Measurements from ENCODE around the gene PRR20G. TPM values are rescaled to one million over a fixed set of nuclear protein-coding genes. Genes with fewer than 3 reads are reported as not detected.

PRR20G gene
- total RNA-seq, 2 experiments from 2014 or later: not detected

GRCh38 chr3:127330385-127330784 lies 42.5 kb upstream of the PRR20G start:
- no peak for TF ChIP-seq CTCF (IDR thresholded peaks at IDR 0.05)
- peaks cover 14 to 23% of the 10 kb centered on the region in 2 experiments for H3K9me3 ChIP-seq (ENCODE audit: control insufficient read depth in 1 of 2, insufficient read depth in 1 of 2, low read length in 2 of 2)
- no peak overlapping the region for H3K4me3 ChIP-seq (ENCODE audit: low read length)
- no peak overlapping the region for H3K4me3 Mint-ChIP-seq
- CTCF ChIA-PET: no interaction called here
- no peaks in the 10 kb centered on the region for H3K36me3 Mint-ChIP-seq (ENCODE audit: low read depth)
- H3K27me3 Mint-ChIP-seq: peaks cover 26% of the 10 kb centered on the region
- intact Hi-C loops (cut with DNase I, micrococcal nuclease): no loop called here
- H3K27ac ChIP-seq (ENCODE audit: low read depth in 1 of 2, low read length in 2 of 2): no peak overlapping the region
- no peaks in the 10 kb centered on the region for H3K27me3 ChIP-seq (ENCODE audit: control insufficient read depth in 1 of 2, insufficient read depth in 2 of 2, low read length in 2 of 2)
- H3K4me1 ChIP-seq (ENCODE audit: insufficient read depth, low read length): no peaks in the 10 kb centered on the region
- no peaks in the 10 kb centered on the region for H3K4me1 Mint-ChIP-seq (ENCODE audit: low read depth)
- ATAC-seq (ENCODE audit: poor library complexity) (no peak), DNase-seq (no peak)
- no peak overlapping the region for H3K27ac Mint-ChIP-seq
- peaks cover 29% of the 10 kb centered on the region for H3K9me3 Mint-ChIP-seq
- H3K36me3 ChIP-seq (ENCODE audit: insufficient read depth, low read length): no peaks in the 10 kb centered on the region
- POLR2A ChIA-PET: no interaction called here

DNA sequence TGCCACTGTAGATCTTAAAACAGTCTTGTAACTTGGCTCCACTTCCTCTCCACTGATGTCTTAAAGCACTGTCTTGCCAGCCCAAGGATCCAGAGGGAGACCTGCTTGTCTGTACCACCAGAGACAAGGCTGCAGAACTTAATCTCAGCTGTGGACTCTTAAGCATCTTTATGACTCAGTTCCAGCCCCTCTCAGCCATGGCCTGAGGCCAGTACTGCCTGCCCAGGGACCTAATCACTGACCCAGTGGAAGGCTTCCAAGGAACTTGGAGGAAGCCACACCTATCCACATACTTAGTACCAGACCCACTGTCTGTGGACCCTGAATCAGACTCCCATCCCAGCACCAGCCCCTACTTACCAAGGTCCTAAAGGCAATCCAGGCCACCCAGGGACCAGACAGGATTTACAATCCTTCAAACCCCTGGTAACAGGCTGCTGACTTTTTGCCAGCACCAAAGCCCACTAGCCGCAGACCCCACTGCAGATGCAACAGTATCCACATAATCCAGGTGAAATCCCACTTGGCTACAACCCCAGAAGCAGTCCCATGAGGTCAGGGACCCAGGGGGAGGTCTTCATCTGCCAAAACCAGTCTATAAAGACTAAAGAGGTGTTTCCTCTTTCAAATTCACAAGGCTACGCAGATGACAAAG lies 41.9 kb upstream of the PRR20G start:
- Mint-ChIP-seq H3K9me3 (peaks cover 29% of the 10 kb centered on the region), H3K27me3 (peaks cover 27% of the 10 kb centered on the region), H3K4me3 (no peak overlapping the region), H3K4me1 (ENCODE audit: low read depth) (no peaks in the 10 kb centered on the region), H3K27ac (no peak overlapping the region), H3K36me3 (ENCODE audit: low read depth) (no peaks in the 10 kb centered on the region)
- intact Hi-C loops (cut with DNase I, micrococcal nuclease): no loop called here
- peaks cover 14 to 20% of the 10 kb centered on the region in 2 experiments for H3K9me3 ChIP-seq (ENCODE audit: control insufficient read depth in 1 of 2, insufficient read depth in 1 of 2, low read length in 2 of 2)
- CTCF ChIA-PET: no interaction called here
- TF ChIP-seq CTCF (IDR thresholded peaks at IDR 0.05): no peak
- no peaks in the 10 kb centered on the region for H3K4me1 ChIP-seq (ENCODE audit: insufficient read depth, low read length)
- H3K36me3 ChIP-seq (ENCODE audit: insufficient read depth, low read length): no peaks in the 10 kb centered on the region
- H3K4me3 ChIP-seq (ENCODE audit: low read length): no peak overlapping the region
- H3K27me3 ChIP-seq (ENCODE audit: control insufficient read depth in 1 of 2, insufficient read depth in 2 of 2, low read length in 2 of 2): no peaks in the 10 kb centered on the region
- ATAC-seq (ENCODE audit: poor library complexity) (no peak), DNase-seq (no peak)
- H3K27ac ChIP-seq (ENCODE audit: low read depth in 1 of 2, low read length in 2 of 2): no peak overlapping the region
- POLR2A ChIA-PET: no interaction called here

DNA sequence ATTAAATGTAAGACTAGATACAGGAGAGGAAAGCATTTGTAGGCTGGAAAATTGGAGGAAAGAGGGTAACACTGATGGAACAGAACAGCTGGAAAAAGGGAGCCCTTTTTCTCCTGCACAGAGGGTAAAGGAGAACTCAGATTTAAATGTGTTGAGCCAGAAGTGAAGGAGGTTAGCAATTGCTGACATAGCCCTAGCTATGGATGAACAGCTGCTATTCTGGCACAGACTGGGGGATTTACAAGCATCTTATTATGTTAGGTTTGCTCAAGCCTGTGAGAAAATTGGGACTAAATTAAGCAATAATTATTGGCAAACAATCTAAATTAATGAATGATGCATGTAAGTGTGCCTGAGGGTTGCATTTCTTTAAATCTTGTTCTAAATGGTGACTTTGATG lies 40.6 kb upstream of the PRR20G start:
- DNase-seq: no peak
- no peak overlapping the region for H3K27ac ChIP-seq (ENCODE audit: low read depth in 1 of 2, low read length in 2 of 2)
- H3K27me3 ChIP-seq (ENCODE audit: control insufficient read depth in 1 of 2, insufficient read depth in 2 of 2, low read length in 2 of 2): peaks cover 0 to 2% of the 10 kb centered on the region in 2 experiments
- ChIA-PET CTCF (no interaction called here), POLR2A (no interaction called here)
- no peak overlapping the region for H3K4me3 Mint-ChIP-seq
- no peak for TF ChIP-seq CTCF (IDR thresholded peaks at IDR 0.05)
- ATAC-seq (ENCODE audit: poor library complexity): no peak
- H3K36me3 Mint-ChIP-seq (ENCODE audit: low read depth): no peaks in the 10 kb centered on the region
- peaks cover 12 to 19% of the 10 kb centered on the region in 2 experiments for H3K9me3 ChIP-seq (ENCODE audit: control insufficient read depth in 1 of 2, insufficient read depth in 1 of 2, low read length in 2 of 2)
- peaks cover 26% of the 10 kb centered on the region for H3K9me3 Mint-ChIP-seq
- H3K27ac Mint-ChIP-seq: no peak overlapping the region
- intact Hi-C loops (cut with DNase I, micrococcal nuclease): no loop called here
- no peaks in the 10 kb centered on the region for H3K36me3 ChIP-seq (ENCODE audit: insufficient read depth, low read length)
- no peaks in the 10 kb centered on the region for H3K4me1 ChIP-seq (ENCODE audit: insufficient read depth, low read length)
- H3K27me3 Mint-ChIP-seq: peaks cover 24% of the 10 kb centered on the region
- H3K4me3 ChIP-seq (ENCODE audit: low read length): no peak overlapping the region
- no peaks in the 10 kb centered on the region for H3K4me1 Mint-ChIP-seq (ENCODE audit: low read depth)
